HCT116 (cell line): ENCODE data around the gene RALGPS2. TPM values are rescaled to one million over a fixed set of nuclear protein-coding genes. Genes with fewer than 3 reads are reported as not detected.

Source experiments
- ATAC-seq: fragments of 200-7000 bp; cut with Tn5 transposase; 2 replicates; pipeline ENCODE4 v1.9.1; 2020; ENCODE audit warnings: mild to moderate bottlenecking, moderate library complexity
- BruUV-seq: library from RNA; stranded (reverse); fragments of 400-500 nt; replicated peaks from 2 replicates; lab custom pipeline; 2021; lab: Mats Ljungman, UMichigan
- CTCF ChIA-PET: fragments of 300-600 bp; sonication (Branson Sonifier 250); formaldehyde crosslinking; loops from one replicate; lab custom pipeline; 2021; ENCODE audit warnings: antibody characterized with exemption; lab: Charles Lee
- POLR2A ChIA-PET: fragments of 300-600, 350-600 bp; sonication (Branson Sonifier 250); formaldehyde crosslinking; loops from one replicate; lab custom pipeline; 2021; ENCODE audit warnings: antibody characterized with exemption; lab: Charles Lee
- RAD21 ChIA-PET, 2 experiments: fragments of 300-600 bp; sonication (Branson Sonifier 250); formaldehyde crosslinking; loops; one replicate each; lab custom pipeline; 2023; ENCODE audit warnings: low total read pairs in 2 of 2; ENCODE audit not compliant: uncharacterized antibody in 2 of 2, unreplicated experiment in 2 of 2, low non-redundant PET in 1 of 2; lab: Charles Lee
- DNase-seq: peaks from one replicate; pipeline ENCODE4 v3.0.0-alpha.2; 2010; ENCODE audit warnings: low read depth, low spot score
- H2AFZ ChIP-seq: fragments of 200-600 bp; shearing (Covaris generic), sonication (generic); 2 replicates; pipeline ENCODE4 v1.6.1; 2017; ENCODE audit warnings: low read depth, mixed run types, mixed read lengths, antibody characterized with exemption, low read length; ENCODE audit not compliant: poor library complexity, severe bottlenecking
- H3K27ac ChIP-seq: 2 replicates; pipeline ENCODE4 v1.5.1; 2012; ENCODE audit warnings: low read depth, low read length
- H3K27me3 ChIP-seq: fragments of 200-600 bp; sonication (generic); 2 replicates; pipeline ENCODE4 v1.6.1; 2016; ENCODE audit warnings: mixed run types, low read length, mixed read lengths; ENCODE audit not compliant: insufficient read depth
- H3K36me3 ChIP-seq, 2 experiments: fragments of 200-500 bp in 1 of 2; fragments of 200-600 bp in 1 of 2; sonication (Bioruptor generic) in 1 of 2; sonication (generic) in 1 of 2; 2 replicates each; pipeline versions ENCODE4 v1.5.1 to v1.6.1; 2014 to 2016; ENCODE audit warnings: low read length in 2 of 2, inconsistent platforms in 1 of 2, mixed read lengths in 1 of 2, mixed run types in 1 of 2; ENCODE audit not compliant: insufficient read depth in 2 of 2, control insufficient read depth in 1 of 2
- H3K4me1 ChIP-seq, 2 experiments: fragments of 200-600 bp in 1 of 2; sonication (generic) in 1 of 2; 2 replicates each; pipeline versions ENCODE4 v1.5.1 to v1.6.1; 2012 to 2017; ENCODE audit warnings: low read length in 2 of 2, inconsistent platforms in 1 of 2, mild to moderate bottlenecking in 1 of 2, mixed read lengths in 1 of 2, mixed run types in 1 of 2, moderate library complexity in 1 of 2; ENCODE audit not compliant: insufficient read depth in 2 of 2, control insufficient read depth in 1 of 2
- H3K4me2 ChIP-seq: fragments of 200-600 bp; sonication (generic); 2 replicates; pipeline ENCODE4 v1.6.1; 2017; ENCODE audit warnings: mixed run types, low read length, mixed read lengths
- H3K4me3 ChIP-seq, 2 experiments: fragments of 200-600 bp in 1 of 2; sonication (generic) in 1 of 2; replicated peaks in 1 of 2; 2 replicates each; pipeline ENCODE4 v1.5.1; 2011 to 2016; ENCODE audit warnings: low read length in 2 of 2, control low read depth in 1 of 2, low read depth in 1 of 2, mild to moderate bottlenecking in 1 of 2, mixed read lengths in 1 of 2, mixed run types in 1 of 2
- H3K79me2 ChIP-seq: fragments of 200-600 bp; sonication (generic); 2 replicates; pipeline ENCODE4 v1.6.1; 2017; ENCODE audit warnings: mild to moderate bottlenecking, mixed run types, low read length, moderate library complexity, mixed read lengths; ENCODE audit not compliant: insufficient read depth
- H3K9ac ChIP-seq: fragments of 200-600 bp; sonication (generic); 2 replicates; pipeline ENCODE4 v1.6.1; 2016; ENCODE audit warnings: low read length, mixed read lengths
- H3K9me2 ChIP-seq: fragments of 200-600 bp; sonication (generic), shearing (Covaris generic); 2 replicates; pipeline ENCODE4 v1.6.1; 2017; ENCODE audit warnings: mixed run types, mild to moderate bottlenecking, moderate library complexity; ENCODE audit not compliant: insufficient read depth
- H3K9me3 ChIP-seq, 2 experiments: fragments of 200-500 bp in 1 of 2; fragments of 200-600 bp in 1 of 2; sonication (Bioruptor generic) in 1 of 2; sonication (generic) in 1 of 2; 2 replicates each; pipeline ENCODE4 v1.6.1; 2014 to 2017; ENCODE audit warnings: low read length in 2 of 2, mixed read lengths in 2 of 2, inconsistent platforms in 1 of 2, low read depth in 1 of 2, mild to moderate bottlenecking in 1 of 2, mixed run types in 1 of 2, moderate library complexity in 1 of 2; ENCODE audit not compliant: control insufficient read depth in 1 of 2, insufficient read depth in 1 of 2
- H4K20me1 ChIP-seq: fragments of 200-600 bp; sonication (generic), shearing (Covaris generic); 2 replicates; pipeline ENCODE4 v1.6.1; 2017; ENCODE audit warnings: mixed run types, mild to moderate bottlenecking, moderate library complexity; ENCODE audit not compliant: insufficient read depth
- CBX3 ChIP-seq: IDR thresholded peaks from 2 replicates; pipeline ENCODE4 v1.6.1; 2012; ENCODE audit warnings: low read depth
- EGR1 ChIP-seq: IDR thresholded peaks from 2 replicates; pipeline ENCODE4 v1.6.1; 2012; ENCODE audit warnings: low read depth
- ELF1 ChIP-seq: IDR thresholded peaks from 2 replicates; pipeline ENCODE4 v1.6.1; 2012; ENCODE audit warnings: low read depth, borderline replicate concordance
- EZH2 ChIP-seq: fragments of 200-600 bp; sonication (generic); IDR thresholded peaks from 2 replicates; pipeline ENCODE4 v1.6.1; 2017; ENCODE audit warnings: antibody characterized with exemption, mixed run types
- EZH2phosphoT487 ChIP-seq: fragments of 200-600 bp; IDR thresholded peaks from 2 replicates; pipeline ENCODE4 v1.6.1; 2018; ENCODE audit warnings: antibody characterized with exemption, borderline replicate concordance
- FOSL1 ChIP-seq: IDR thresholded peaks from 2 replicates; pipeline ENCODE4 v1.6.1; 2012; ENCODE audit warnings: low read depth
- JUND ChIP-seq: IDR thresholded peaks from 2 replicates; pipeline ENCODE4 v1.6.1; 2012
- POLR2A ChIP-seq: IDR thresholded peaks from 2 replicates; pipeline ENCODE4 v1.7.0; 2011; ENCODE audit warnings: borderline replicate concordance; ENCODE audit not compliant: insufficient read depth, insufficient read length; ENCODE audit errors: extremely low read depth
- POLR2AphosphoS5 ChIP-seq: IDR thresholded peaks from 2 replicates; pipeline ENCODE4 v1.6.1; 2011; ENCODE audit warnings: mild to moderate bottlenecking, low read depth, low read length, moderate library complexity
- RAD21 ChIP-seq: IDR thresholded peaks from 2 replicates; pipeline ENCODE4 v1.6.1; 2012; ENCODE audit warnings: low read depth, mild to moderate bottlenecking
- SIN3A ChIP-seq: IDR thresholded peaks from 2 replicates; pipeline ENCODE4 v1.6.1; 2012; ENCODE audit warnings: low read depth
- SP1 ChIP-seq: IDR thresholded peaks from 2 replicates; pipeline ENCODE4 v1.6.1; 2012; ENCODE audit warnings: low read depth
- TCF7L2 ChIP-seq: IDR thresholded peaks from 2 replicates; pipeline ENCODE4 v1.7.0; 2011; ENCODE audit warnings: borderline replicate concordance, inconsistent platforms; ENCODE audit not compliant: insufficient read depth, insufficient read length; ENCODE audit errors: extremely low read depth
- YY1 ChIP-seq: IDR thresholded peaks from 2 replicates; pipeline ENCODE4 v1.6.1; 2011; ENCODE audit warnings: low read length, low read depth, moderate library complexity, mild to moderate bottlenecking; ENCODE audit not compliant: insufficient replicate concordance; ENCODE audit errors: extremely low read depth
- ZFX ChIP-seq: fragments of 450-650 bp; IDR thresholded peaks from 2 replicates; pipeline ENCODE4 v1.6.1; 2017
- intact Hi-C: fragments of 100-400 bp; cut with micrococcal nuclease; formaldehyde crosslinking; loops from 2 replicates; pipeline ENCODE4 v1.10.0; 2022
- total RNA-seq: library from RNA; stranded (reverse); gene quantifications from one replicate; pipeline ENCODE4 v1.2.1, GENCODE V29; 2021; ENCODE audit not compliant: unreplicated experiment
- TF ChIP-seq, protein P1 (sequence below), 3 experiments: fragments of 200-600 bp in 1 of 3; sonication (generic) in 1 of 3; IDR thresholded peaks in 2 of 3; conservative IDR thresholded peaks in 1 of 3; 2 replicates each; pipeline ENCODE4 v1.5.1; 2012 to 2017; ENCODE audit warnings: low read depth in 2 of 3, low read length in 2 of 3, antibody characterized with exemption in 1 of 3, borderline replicate concordance in 1 of 3, control low read depth in 1 of 3, mild to moderate bottlenecking in 1 of 3, mixed read lengths in 1 of 3, mixed run types in 1 of 3, moderate library complexity in 1 of 3; ENCODE audit not compliant: insufficient read depth in 1 of 3
- TF ChIP-seq, protein P2 (sequence below): IDR thresholded peaks from 2 replicates; pipeline ENCODE4 v1.6.1; 2012
- TF ChIP-seq, protein P3 (sequence below): IDR thresholded peaks from 2 replicates; pipeline ENCODE4 v1.6.1; 2012; ENCODE audit warnings: low read depth
- TF ChIP-seq, protein P4 (sequence below): IDR thresholded peaks from 2 replicates; pipeline ENCODE4 v1.6.1; 2011; ENCODE audit warnings: mild to moderate bottlenecking, low read length, moderate library complexity; ENCODE audit not compliant: insufficient replicate concordance; ENCODE audit errors: extremely low read depth
- TF ChIP-seq, protein P5 (sequence below): IDR thresholded peaks from 2 replicates; pipeline ENCODE4 v1.6.1; 2012

Gene RALGPS2
- total RNA-seq, 1 experiment from 2014 or later = 25.6 TPM

DNA sequence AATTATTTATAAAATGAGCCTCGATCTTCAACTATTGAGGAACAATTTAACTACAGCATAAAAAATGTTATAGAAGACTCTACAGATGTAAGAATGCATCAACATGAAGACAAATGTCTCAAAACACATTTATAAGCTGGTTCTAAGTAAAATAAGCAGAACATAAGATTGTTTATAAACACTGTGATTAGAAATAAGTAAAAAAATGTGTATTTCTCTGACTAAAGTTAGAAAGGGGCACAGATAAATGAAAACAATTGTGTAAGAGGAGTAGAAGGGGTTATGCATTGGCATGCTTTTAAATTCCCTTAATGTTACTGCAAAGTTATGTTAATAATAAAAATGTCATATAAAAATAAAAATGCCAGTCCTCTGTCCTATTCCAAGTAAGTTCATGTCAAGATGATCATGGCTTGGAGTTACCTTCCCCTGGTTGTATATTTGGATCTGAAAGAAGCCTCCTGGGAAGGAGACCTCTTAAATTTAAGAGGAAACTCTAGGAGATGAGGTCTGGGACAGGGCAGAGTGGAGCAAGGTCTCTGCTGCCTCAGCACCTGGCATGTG is 230.4 kb downstream of the RALGPS2 start:
- ChIA-PET POLR2A (no interaction called here), RAD21 (no interaction called here), CTCF (no interaction called here)
- H3K9me2 ChIP-seq = no peaks in the 10 kb centered on the region
- DNase-seq = no peak
- no TSS peak for BruUV-seq
- no peaks in the 10 kb centered on the region for H3K4me1 ChIP-seq
- no peaks in the 10 kb centered on the region for H3K79me2 ChIP-seq
- no peak overlapping the region for H3K9ac ChIP-seq
- H2AFZ ChIP-seq = no peak overlapping the region
- H3K4me2 ChIP-seq = no peak overlapping the region
- H3K9me3 ChIP-seq = no peaks in the 10 kb centered on the region
- no peak for ATAC-seq
- H4K20me1 ChIP-seq = no peaks in the 10 kb centered on the region
- no peaks in the 10 kb centered on the region for H3K36me3 ChIP-seq
- TF ChIP-seq YY1 (no peak), RAD21 (no peak), EZH2phosphoT487 (no peak), POLR2AphosphoS5 (no peak), SIN3A (no peak), TCF7L2 (no peak), JUND (no peak), ZFX (no peak), EGR1 (no peak), POLR2A (no peak), SP1 (no peak), FOSL1 (no peak), CBX3 (no peak), ELF1 (no peak), EZH2 (no peak)
- TF ChIP-seq, protein P1, sequence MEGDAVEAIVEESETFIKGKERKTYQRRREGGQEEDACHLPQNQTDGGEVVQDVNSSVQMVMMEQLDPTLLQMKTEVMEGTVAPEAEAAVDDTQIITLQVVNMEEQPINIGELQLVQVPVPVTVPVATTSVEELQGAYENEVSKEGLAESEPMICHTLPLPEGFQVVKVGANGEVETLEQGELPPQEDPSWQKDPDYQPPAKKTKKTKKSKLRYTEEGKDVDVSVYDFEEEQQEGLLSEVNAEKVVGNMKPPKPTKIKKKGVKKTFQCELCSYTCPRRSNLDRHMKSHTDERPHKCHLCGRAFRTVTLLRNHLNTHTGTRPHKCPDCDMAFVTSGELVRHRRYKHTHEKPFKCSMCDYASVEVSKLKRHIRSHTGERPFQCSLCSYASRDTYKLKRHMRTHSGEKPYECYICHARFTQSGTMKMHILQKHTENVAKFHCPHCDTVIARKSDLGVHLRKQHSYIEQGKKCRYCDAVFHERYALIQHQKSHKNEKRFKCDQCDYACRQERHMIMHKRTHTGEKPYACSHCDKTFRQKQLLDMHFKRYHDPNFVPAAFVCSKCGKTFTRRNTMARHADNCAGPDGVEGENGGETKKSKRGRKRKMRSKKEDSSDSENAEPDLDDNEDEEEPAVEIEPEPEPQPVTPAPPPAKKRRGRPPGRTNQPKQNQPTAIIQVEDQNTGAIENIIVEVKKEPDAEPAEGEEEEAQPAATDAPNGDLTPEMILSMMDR (IDR thresholded peaks at IDR 0.05 in 2 of 3, conservative IDR thresholded peaks at IDR 0.05 in 1 of 3; ENCODE audit: borderline replicate concordance in 1 of 3, insufficient read depth in 1 of 3, low read depth in 2 of 3, low read length in 2 of 3) = no peak
- TF ChIP-seq, protein P2, sequence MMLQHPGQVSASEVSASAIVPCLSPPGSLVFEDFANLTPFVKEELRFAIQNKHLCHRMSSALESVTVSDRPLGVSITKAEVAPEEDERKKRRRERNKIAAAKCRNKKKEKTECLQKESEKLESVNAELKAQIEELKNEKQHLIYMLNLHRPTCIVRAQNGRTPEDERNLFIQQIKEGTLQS = no peak
- TF ChIP-seq, protein P3, sequence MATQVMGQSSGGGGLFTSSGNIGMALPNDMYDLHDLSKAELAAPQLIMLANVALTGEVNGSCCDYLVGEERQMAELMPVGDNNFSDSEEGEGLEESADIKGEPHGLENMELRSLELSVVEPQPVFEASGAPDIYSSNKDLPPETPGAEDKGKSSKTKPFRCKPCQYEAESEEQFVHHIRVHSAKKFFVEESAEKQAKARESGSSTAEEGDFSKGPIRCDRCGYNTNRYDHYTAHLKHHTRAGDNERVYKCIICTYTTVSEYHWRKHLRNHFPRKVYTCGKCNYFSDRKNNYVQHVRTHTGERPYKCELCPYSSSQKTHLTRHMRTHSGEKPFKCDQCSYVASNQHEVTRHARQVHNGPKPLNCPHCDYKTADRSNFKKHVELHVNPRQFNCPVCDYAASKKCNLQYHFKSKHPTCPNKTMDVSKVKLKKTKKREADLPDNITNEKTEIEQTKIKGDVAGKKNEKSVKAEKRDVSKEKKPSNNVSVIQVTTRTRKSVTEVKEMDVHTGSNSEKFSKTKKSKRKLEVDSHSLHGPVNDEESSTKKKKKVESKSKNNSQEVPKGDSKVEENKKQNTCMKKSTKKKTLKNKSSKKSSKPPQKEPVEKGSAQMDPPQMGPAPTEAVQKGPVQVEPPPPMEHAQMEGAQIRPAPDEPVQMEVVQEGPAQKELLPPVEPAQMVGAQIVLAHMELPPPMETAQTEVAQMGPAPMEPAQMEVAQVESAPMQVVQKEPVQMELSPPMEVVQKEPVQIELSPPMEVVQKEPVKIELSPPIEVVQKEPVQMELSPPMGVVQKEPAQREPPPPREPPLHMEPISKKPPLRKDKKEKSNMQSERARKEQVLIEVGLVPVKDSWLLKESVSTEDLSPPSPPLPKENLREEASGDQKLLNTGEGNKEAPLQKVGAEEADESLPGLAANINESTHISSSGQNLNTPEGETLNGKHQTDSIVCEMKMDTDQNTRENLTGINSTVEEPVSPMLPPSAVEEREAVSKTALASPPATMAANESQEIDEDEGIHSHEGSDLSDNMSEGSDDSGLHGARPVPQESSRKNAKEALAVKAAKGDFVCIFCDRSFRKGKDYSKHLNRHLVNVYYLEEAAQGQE = no peak
- TF ChIP-seq, protein P4, sequence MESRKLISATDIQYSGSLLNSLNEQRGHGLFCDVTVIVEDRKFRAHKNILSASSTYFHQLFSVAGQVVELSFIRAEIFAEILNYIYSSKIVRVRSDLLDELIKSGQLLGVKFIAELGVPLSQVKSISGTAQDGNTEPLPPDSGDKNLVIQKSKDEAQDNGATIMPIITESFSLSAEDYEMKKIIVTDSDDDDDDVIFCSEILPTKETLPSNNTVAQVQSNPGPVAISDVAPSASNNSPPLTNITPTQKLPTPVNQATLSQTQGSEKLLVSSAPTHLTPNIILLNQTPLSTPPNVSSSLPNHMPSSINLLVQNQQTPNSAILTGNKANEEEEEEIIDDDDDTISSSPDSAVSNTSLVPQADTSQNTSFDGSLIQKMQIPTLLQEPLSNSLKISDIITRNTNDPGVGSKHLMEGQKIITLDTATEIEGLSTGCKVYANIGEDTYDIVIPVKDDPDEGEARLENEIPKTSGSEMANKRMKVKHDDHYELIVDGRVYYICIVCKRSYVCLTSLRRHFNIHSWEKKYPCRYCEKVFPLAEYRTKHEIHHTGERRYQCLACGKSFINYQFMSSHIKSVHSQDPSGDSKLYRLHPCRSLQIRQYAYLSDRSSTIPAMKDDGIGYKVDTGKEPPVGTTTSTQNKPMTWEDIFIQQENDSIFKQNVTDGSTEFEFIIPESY = no peak
- TF ChIP-seq, protein P5, sequence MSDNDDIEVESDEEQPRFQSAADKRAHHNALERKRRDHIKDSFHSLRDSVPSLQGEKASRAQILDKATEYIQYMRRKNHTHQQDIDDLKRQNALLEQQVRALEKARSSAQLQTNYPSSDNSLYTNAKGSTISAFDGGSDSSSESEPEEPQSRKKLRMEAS = no peak
- no peak overlapping the region for H3K4me3 ChIP-seq
- intact Hi-C loops = no loop called here
- no peaks in the 10 kb centered on the region for H3K27me3 ChIP-seq
- H3K27ac ChIP-seq = no peak overlapping the region
